ENCODE data around the gene UQCRHL. TPM values are rescaled to one million over a fixed set of nuclear protein-coding genes. Genes with fewer than 3 reads are reported as not detected.

Gene UQCRHL
- total RNA-seq, 1 donor from 2014 or later = 1.7 TPM

GRCh38 chr1:15848929-15849774, 41.7 kb upstream of the UQCRHL start:
- Mint-ChIP-seq H3K9me3 (ENCODE audit: unreplicated experiment) (no peaks in the 10 kb centered on the region), H3K4me1 (ENCODE audit: low read depth, unreplicated experiment) (peaks cover 16% of the 10 kb centered on the region), H3K27ac (ENCODE audit: unreplicated experiment) (peak overlapping the region; percentile 96), H3K36me3 (ENCODE audit: low read depth, unreplicated experiment) (no peaks in the 10 kb centered on the region), H3K27me3 (ENCODE audit: low read depth, unreplicated experiment) (no peaks in the 10 kb centered on the region), H3K4me3 (ENCODE audit: unreplicated experiment) (peak overlapping the region; percentile 90)
- H2AFZ ChIP-seq (ENCODE audit: low read depth, low read length) = peak overlapping the region; percentile 72
- peaks cover 24% of the 10 kb centered on the region for H3K4me1 ChIP-seq (ENCODE audit: insufficient read depth, low read length)
- H3K36me3 ChIP-seq (ENCODE audit: insufficient read depth, low read length) = no peaks in the 10 kb centered on the region
- H3K9me3 ChIP-seq (ENCODE audit: insufficient read depth, low read depth, low read length) = no peaks in the 10 kb centered on the region
- DNase-seq (ENCODE audit: low read depth) (peak; percentile 73), FAIRE-seq (no peak)
- H3K27me3 ChIP-seq (ENCODE audit: insufficient read depth, low read length) = no peaks in the 10 kb centered on the region
- H3K4me3 ChIP-seq (ENCODE audit: insufficient read depth, low read depth, low read length) = peak overlapping the region; percentile 82
- TF ChIP-seq EZH2 (IDR thresholded peaks at IDR 0.05; ENCODE audit: insufficient read depth, low read length) (no peak), CTCF (IDR thresholded peaks at IDR 0.05; ENCODE audit: insufficient read depth, low read depth, low read length) (no peak)
- peaks cover 75% of the 10 kb centered on the region for H3K79me2 ChIP-seq (ENCODE audit: insufficient read depth, low read length)
- H3K4me2 ChIP-seq (ENCODE audit: low read length) = peak overlapping the region; percentile 97
- H3K9ac ChIP-seq (ENCODE audit: low read length) = peak overlapping the region; percentile 91
- peaks cover 36% of the 10 kb centered on the region for H4K20me1 ChIP-seq (ENCODE audit: insufficient read depth, low read length)
- H3K27ac ChIP-seq (ENCODE audit: low read depth, low read length) = peak overlapping the region; percentile 87

DNA sequence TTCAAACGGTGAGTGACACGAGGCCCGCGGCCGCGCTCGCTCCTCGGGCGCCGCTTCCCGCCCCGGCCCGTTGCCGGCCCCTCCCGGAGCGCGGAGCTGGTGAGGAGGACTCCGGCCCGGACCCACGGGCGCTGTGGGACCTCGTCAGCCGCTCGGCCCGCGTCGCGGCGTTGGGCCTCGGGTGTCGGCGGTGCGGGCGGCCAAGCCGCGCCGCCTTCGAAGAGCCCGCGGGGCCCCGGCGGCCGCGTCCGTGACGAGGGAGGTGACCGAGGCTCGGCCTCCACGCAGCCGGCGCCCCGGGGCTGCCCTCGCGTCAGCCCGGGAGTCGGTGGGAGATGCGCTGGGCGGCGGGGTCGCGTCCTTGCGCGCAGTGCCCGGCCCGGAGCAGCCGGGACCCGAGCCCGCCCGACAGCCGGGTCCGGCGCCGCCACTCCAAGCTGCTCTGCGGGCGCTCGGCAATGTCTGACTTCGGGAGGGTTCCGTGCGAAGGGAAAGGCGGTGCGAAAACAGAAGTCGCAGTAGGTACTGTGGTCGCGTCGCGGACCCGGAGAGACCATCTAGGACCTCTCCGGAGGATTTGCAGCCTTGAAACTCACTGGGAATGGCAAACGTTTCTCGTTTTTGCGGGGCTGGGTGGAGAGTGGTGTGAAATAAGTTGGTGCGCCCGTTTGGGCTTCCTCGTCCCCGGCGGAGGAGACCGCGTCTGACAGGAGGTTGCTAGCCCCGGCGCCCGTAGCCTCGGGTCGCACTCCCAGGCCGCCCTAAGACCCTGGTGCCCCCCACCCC, 40.9 kb upstream of the UQCRHL start:
- H3K4me1 Mint-ChIP-seq (ENCODE audit: low read depth, unreplicated experiment) = peaks cover 19% of the 10 kb centered on the region
- DNase-seq (ENCODE audit: low read depth) = peak; percentile 20
- no peak for TF ChIP-seq CTCF (IDR thresholded peaks at IDR 0.05; ENCODE audit: insufficient read depth, low read depth, low read length)
- no peak for TF ChIP-seq EZH2 (IDR thresholded peaks at IDR 0.05; ENCODE audit: insufficient read depth, low read length)

More for the DNA sequence above, 40.9 kb upstream of the UQCRHL start:
- Histone ChIP-seq H4K20me1 (ENCODE audit: insufficient read depth, low read length) (peaks cover 32% of the 10 kb centered on the region), H3K4me3 (ENCODE audit: insufficient read depth, low read depth, low read length) (peak overlapping the region; percentile 82), H3K9ac (ENCODE audit: low read length) (peak overlapping the region; percentile 91), H3K9me3 (ENCODE audit: insufficient read depth, low read depth, low read length) (no peaks in the 10 kb centered on the region), H3K79me2 (ENCODE audit: insufficient read depth, low read length) (peaks cover 67% of the 10 kb centered on the region), H3K4me1 (ENCODE audit: insufficient read depth, low read length) (peaks cover 24% of the 10 kb centered on the region), H2AFZ (ENCODE audit: low read depth, low read length) (peak overlapping the region; percentile 3), H3K4me2 (ENCODE audit: low read length) (peak overlapping the region; percentile 97), H3K36me3 (ENCODE audit: insufficient read depth, low read length) (no peaks in the 10 kb centered on the region), H3K27ac (ENCODE audit: low read depth, low read length) (peak overlapping the region; percentile 87), H3K27me3 (ENCODE audit: insufficient read depth, low read length) (no peaks in the 10 kb centered on the region)
- Mint-ChIP-seq H3K36me3 (ENCODE audit: low read depth, unreplicated experiment) (no peaks in the 10 kb centered on the region), H3K9me3 (ENCODE audit: unreplicated experiment) (no peaks in the 10 kb centered on the region), H3K27me3 (ENCODE audit: low read depth, unreplicated experiment) (no peaks in the 10 kb centered on the region), H3K4me3 (ENCODE audit: unreplicated experiment) (peak overlapping the region; percentile 90), H3K27ac (ENCODE audit: unreplicated experiment) (peak overlapping the region; percentile 96)
- FAIRE-seq = no peak
